RWPE2 (cell line): ENCODE measurements around the gene FAM168A.

Experiments
- ATAC-seq: fragments of 200-7000 bp; cut with Tn5 transposase; 3 replicates; pipeline ENCODE4 v1.9.1; 2021; ENCODE audit warnings: low read depth
- DNase-seq: peaks from one replicate; pipeline ENCODE4 v3.0.0-alpha.2; 2020; ENCODE audit warnings: low spot score
- H3K27ac ChIP-seq: fragments of 450-650 bp; 2 replicates; pipeline ENCODE4 v1.5.1; 2017; ENCODE audit warnings: mild to moderate bottlenecking; ENCODE audit not compliant: poor library complexity, severe bottlenecking
- H3K27me3 ChIP-seq: fragments of 250-450 bp; sonication (Bioruptor Pico); 2 replicates; pipeline ENCODE4 v1.5.1; 2021; ENCODE audit warnings: mild to moderate bottlenecking, moderate library complexity; ENCODE audit not compliant: insufficient read depth, poor library complexity, severe bottlenecking
- H3K36me3 ChIP-seq: fragments of 250-450 bp; sonication (Bioruptor Pico); 2 replicates; pipeline ENCODE4 v1.5.1; 2020; ENCODE audit warnings: low read depth, mild to moderate bottlenecking, moderate library complexity
- H3K4me1 ChIP-seq: fragments of 250-450 bp; sonication (Bioruptor Pico); 2 replicates; pipeline ENCODE4 v1.5.1; 2021; ENCODE audit warnings: mild to moderate bottlenecking, moderate library complexity; ENCODE audit not compliant: insufficient read depth, poor library complexity, severe bottlenecking
- H3K4me3 ChIP-seq: fragments of 250-450 bp; sonication (Bioruptor Pico); 2 replicates; pipeline ENCODE4 v1.5.1; 2021; ENCODE audit warnings: mild to moderate bottlenecking, moderate library complexity; ENCODE audit not compliant: severe bottlenecking
- H3K9me3 ChIP-seq: fragments of 250-450 bp; sonication (Bioruptor Pico); 2 replicates; pipeline ENCODE4 v1.5.1; 2021; ENCODE audit warnings: mild to moderate bottlenecking, moderate library complexity; ENCODE audit not compliant: severe bottlenecking
- CTCF ChIP-seq: fragments of 450-650 bp; IDR thresholded peaks from one replicate; pipeline ENCODE4 v1.5.1; 2017; ENCODE audit warnings: mild to moderate bottlenecking, moderate library complexity; ENCODE audit not compliant: poor library complexity, severe bottlenecking

FAM168A gene

GRCh38 chr11:73510877-73511276 is 87.0 kb downstream of the FAM168A start:
- Histone ChIP-seq H3K27me3 (no peaks in the 10 kb centered on the region), H3K36me3 (no peaks in the 10 kb centered on the region), H3K9me3 (no peaks in the 10 kb centered on the region), H3K4me3 (no peak overlapping the region), H3K4me1 (peaks cover 7% of the 10 kb centered on the region), H3K27ac (no peak overlapping the region)
- TF ChIP-seq CTCF = no peak
- ATAC-seq (no peak), DNase-seq (no peak)

DNA sequence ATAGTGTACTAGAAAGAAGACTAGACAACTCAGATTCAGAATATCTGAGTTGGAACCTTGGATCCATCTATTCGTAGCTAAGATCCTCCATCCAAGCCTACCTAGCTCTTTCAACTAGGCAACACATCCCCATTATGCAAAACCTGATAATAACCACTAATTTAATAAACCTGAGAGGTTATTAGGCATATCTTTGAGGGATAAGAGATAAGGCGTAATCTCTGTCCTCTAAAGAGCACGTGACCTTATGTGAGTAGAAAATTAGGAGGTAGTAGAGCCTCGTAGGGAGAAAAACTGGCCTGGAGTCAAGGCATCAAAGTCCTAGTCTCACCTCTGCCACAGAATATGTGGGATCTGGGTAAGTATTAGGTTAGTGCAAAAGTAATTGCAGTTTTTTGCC is 87.8 kb downstream of the FAM168A start:
- Histone ChIP-seq H3K9me3 (no peaks in the 10 kb centered on the region), H3K27ac (no peak overlapping the region), H3K4me1 (peaks cover 7% of the 10 kb centered on the region), H3K36me3 (no peaks in the 10 kb centered on the region), H3K27me3 (no peaks in the 10 kb centered on the region), H3K4me3 (no peak overlapping the region)
- no peak for DNase-seq
- TF ChIP-seq CTCF = no peak
- ATAC-seq = no peak

- H3K9me3 ChIP-seq = no peaks in the 10 kb centered on the region
- H3K4me3 ChIP-seq = no peak overlapping the region
- H3K4me1 ChIP-seq = peaks cover 7% of the 10 kb centered on the region
- DNase-seq (no peak), ATAC-seq (no peak)
- no peaks in the 10 kb centered on the region for H3K27me3 ChIP-seq
- no peak for TF ChIP-seq CTCF
- no peaks in the 10 kb centered on the region for H3K36me3 ChIP-seq
- H3K27ac ChIP-seq = no peak overlapping the region
These were observed 88.7 kb downstream of the FAM168A start for GRCh38 chr11:73509188-73509587.

GRCh38 chr11:73508243-73509176 is 89.4 kb downstream of the FAM168A start:
- H3K4me1 ChIP-seq = peaks cover under 1% of the 10 kb centered on the region
- ATAC-seq (no peak), DNase-seq (no peak)
- no peaks in the 10 kb centered on the region for H3K9me3 ChIP-seq
- no peak overlapping the region for H3K27ac ChIP-seq
- no peak overlapping the region for H3K4me3 ChIP-seq
- H3K27me3 ChIP-seq = no peaks in the 10 kb centered on the region
- H3K36me3 ChIP-seq = no peaks in the 10 kb centered on the region
- no peak for TF ChIP-seq CTCF

- Histone ChIP-seq H3K9me3 (no peaks in the 10 kb centered on the region), H3K27me3 (no peaks in the 10 kb centered on the region), H3K4me1 (no peaks in the 10 kb centered on the region), H3K36me3 (no peaks in the 10 kb centered on the region), H3K27ac (no peak overlapping the region), H3K4me3 (no peak overlapping the region)
- no peak for ATAC-seq
- no peak for DNase-seq
- no peak for TF ChIP-seq CTCF
These were observed 90.8 kb downstream of the FAM168A start for GRCh38 chr11:73507086-73507485.
